GM23338 (cell line): ENCODE measurements around the gene GOLGA8M.
"Not testable (repeated sequence)": the region's sequence is repeated elsewhere in the genome, so short reads cannot be mapped to it uniquely, and the experiment has no call there.

Experiments
- CTCF ChIP-seq, 2 experiments: fragments of 200-600 bp in 1 of 2; sonication (generic) in 1 of 2; conservative IDR thresholded peaks; 2 replicates each; pipeline versions ENCODE4 v1.5.1 to v1.6.1; 2016 to 2017; ENCODE audit warnings: antibody characterized with exemption in 2 of 2, low read depth in 2 of 2, mild to moderate bottlenecking in 2 of 2, moderate library complexity in 1 of 2
- REST ChIP-seq: IDR thresholded peaks from one replicate; pipeline ENCODE4 v1.6.1; 2018; ENCODE audit warnings: antibody characterized with exemption; ENCODE audit not compliant: unreplicated experiment

GRCh38 chr15:28742890-28743289, 30.7 kb upstream of the GOLGA8M start:
- not testable (repeated sequence) for TF ChIP-seq CTCF (conservative IDR thresholded peaks at IDR 0.05; ENCODE audit: low read depth in 2 of 2); REST
